Measurements from ENCODE around the gene NF2. TPM values are rescaled to one million over a fixed set of nuclear protein-coding genes. Genes with fewer than 3 reads are reported as not detected.

The NF2 gene
- polyA plus RNA-seq, 2 of the 4 experiments (the other 2 are of a cell fraction): 14.4 to 23.7 TPM

- FAIRE-seq: no peak
- POLR2A ChIA-PET: no interaction called here
- CTCF ChIA-PET: interaction anchor here (0.6 to 1.4 kb wide), 2 partner anchors 137 to 1787 kb away, joined by 3 read pairs; no protein-coding TSS in a partner anchor
Measured at GRCh38 chr22:29732883-29733282, 129.4 kb downstream of the NF2 start.

GRCh38 chr22:29733362-29734201, 130.1 kb downstream of the NF2 start:
- no peak overlapping the region for H3K27ac ChIP-seq
- FAIRE-seq (no peak), DNase-seq (ENCODE audit: low read depth in 1 of 2, low spot score in 1 of 2) (no peak), ATAC-seq (no peak)
- TF ChIP-seq ATOH8 (CRISPR knock-in tag; IDR thresholded peaks at IDR 0.05; ENCODE audit: low read depth) (no peak), ZC3H11A (IDR thresholded peaks at IDR 0.05) (no peak), HDAC2 (IDR thresholded peaks at IDR 0.05) (no peak), HMGXB4 (CRISPR knock-in tag; IDR thresholded peaks at IDR 0.05; ENCODE audit: borderline replicate concordance) (no peak), MAZ (IDR thresholded peaks at IDR 0.05; ENCODE audit: borderline replicate concordance, low read depth, low read length) (no peak), FOSL2 (IDR thresholded peaks at IDR 0.05) (no peak), FOSL2 (CRISPR knock-in tag; IDR thresholded peaks at IDR 0.05) (no peak), MYC (IDR thresholded peaks at IDR 0.05; ENCODE audit: borderline replicate concordance, low read length) (no peak), HOXB5 (CRISPR knock-in tag; IDR thresholded peaks at IDR 0.05) (no peak), RFX5 (IDR thresholded peaks at IDR 0.05) (no peak), BCL3 (IDR thresholded peaks at IDR 0.05) (no peak)
- H3K4me3 ChIP-seq: no peak overlapping the region
- ChIA-PET CTCF (interaction anchor here (1.0 to 1.4 kb wide), 2 partner anchors 136 to 355 kb away, joined by 3 to 4 read pairs; no protein-coding TSS in a partner anchor), POLR2A (no interaction called here)
- H3K9me3 ChIP-seq: no peaks in the 10 kb centered on the region
- WGBS (ENCODE audit: missing lambda C conversion rate): 77% methylated on average over 13 of the region's 19 CpGs
- H3K4me1 ChIP-seq: no peaks in the 10 kb centered on the region
- no peak overlapping the region for H3K4me2 ChIP-seq

More at GRCh38 chr22:29732883-29733282, 129.4 kb downstream of the NF2 start:
- no peak overlapping the region for H3K4me2 ChIP-seq
- H3K4me3 ChIP-seq: no peak overlapping the region
- H3K4me1 ChIP-seq: no peaks in the 10 kb centered on the region
- no peak overlapping the region for H3K27ac ChIP-seq
- ATAC-seq (no peak), DNase-seq (ENCODE audit: low read depth in 1 of 2, low spot score in 1 of 2) (no peak)
- no peak for TF ChIP-seq HDAC2 (IDR thresholded peaks at IDR 0.05)
- no peak for TF ChIP-seq HOXB5 (CRISPR knock-in tag; IDR thresholded peaks at IDR 0.05)
- no peak for TF ChIP-seq FOSB (CRISPR knock-in tag; IDR thresholded peaks at IDR 0.05)
- TF ChIP-seq BCL3 (IDR thresholded peaks at IDR 0.05): no peak
- TF ChIP-seq USF2 (IDR thresholded peaks at IDR 0.05): no peak
- TF ChIP-seq REST (IDR thresholded peaks at IDR 0.05): no peak
- TF ChIP-seq PHF8 (IDR thresholded peaks at IDR 0.05; ENCODE audit: borderline replicate concordance, low read depth): no peak
- TF ChIP-seq RARB (CRISPR knock-in tag; IDR thresholded peaks at IDR 0.05): no peak
- 71% methylated on average over 4 of the region's 6 CpGs for WGBS (ENCODE audit: missing lambda C conversion rate)
- H3K9me3 ChIP-seq: no peaks in the 10 kb centered on the region

Data from A549 (cell line).